GM19328 (cell line): Measurements from ENCODE around the gene PLCD1.
"Not testable (repeated sequence)": the region's sequence is repeated elsewhere in the genome, so short reads cannot be mapped to it uniquely, and the experiment has no call there.

Experiments
- ATAC-seq: cut with Tn5 transposase; IDR thresholded peaks from one replicate; pipeline ENCODE4 v1.9.1; 2021; ENCODE audit warnings: mild to moderate bottlenecking, moderate library complexity; ENCODE audit not compliant: unreplicated experiment

The PLCD1 gene

DNA sequence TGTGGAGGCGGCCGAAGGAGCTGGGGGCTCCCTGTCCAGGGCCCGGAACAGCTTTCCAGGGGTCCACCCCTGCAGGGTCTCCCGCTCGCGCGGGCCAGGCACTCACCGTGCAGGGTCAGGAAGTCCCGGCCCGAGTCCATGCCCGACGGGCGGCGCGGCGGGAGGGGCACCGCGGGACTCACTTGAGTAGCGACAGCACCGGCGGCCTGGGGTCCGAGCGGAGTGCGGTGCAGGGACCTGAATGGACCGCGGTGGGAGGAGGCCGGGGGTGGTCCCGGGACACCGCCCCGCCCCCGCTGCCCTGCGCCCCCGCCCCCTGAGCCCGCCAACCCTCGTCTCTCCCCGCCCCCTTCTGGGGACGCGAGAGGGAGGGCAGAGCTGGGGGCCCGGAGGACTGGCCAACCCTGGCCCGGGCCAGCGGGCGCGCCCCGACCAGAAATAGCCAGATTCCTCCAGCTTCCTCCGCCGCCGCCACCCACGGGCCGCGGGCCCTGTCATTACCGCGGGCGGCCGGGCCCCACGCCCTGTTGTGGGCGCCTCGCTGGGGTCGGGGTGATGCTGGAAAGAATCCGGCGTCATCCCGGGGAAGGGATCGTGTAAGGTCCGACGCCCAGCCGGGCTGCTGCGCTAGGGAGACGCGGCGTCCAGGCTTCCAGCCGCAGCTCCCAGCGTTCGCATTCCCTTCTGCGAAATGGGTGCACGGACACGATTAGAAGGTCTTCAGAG lies at the start of gene PLCD1:
Gene PLCD1 (minus strand): TSS at position 243 of the 726 bp plus-strand sequence. CDS start 103 bp downstream, at position 140.
- no peak for ATAC-seq

DNA sequence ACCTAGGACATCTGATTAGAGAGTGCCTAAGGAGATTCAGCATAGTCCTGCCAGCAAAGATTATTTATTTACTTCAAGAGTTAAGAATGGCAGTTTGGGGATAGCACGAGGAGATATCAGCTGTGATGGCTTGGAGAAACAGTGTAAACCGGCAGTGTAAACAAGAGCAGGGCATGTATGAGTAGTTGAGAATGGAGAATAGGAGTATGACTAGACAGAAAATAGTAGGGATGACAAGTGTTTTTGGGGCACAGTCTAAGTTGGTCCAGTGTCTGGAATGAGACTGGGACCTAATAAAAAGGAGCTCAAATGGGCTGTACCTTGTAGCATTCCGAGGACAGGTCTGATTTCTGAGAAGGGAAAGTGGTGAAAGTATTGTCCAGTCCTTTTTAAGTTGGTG lies 47.6 kb upstream of the PLCD1 start:
- not testable (repeated sequence) for ATAC-seq

DNA sequence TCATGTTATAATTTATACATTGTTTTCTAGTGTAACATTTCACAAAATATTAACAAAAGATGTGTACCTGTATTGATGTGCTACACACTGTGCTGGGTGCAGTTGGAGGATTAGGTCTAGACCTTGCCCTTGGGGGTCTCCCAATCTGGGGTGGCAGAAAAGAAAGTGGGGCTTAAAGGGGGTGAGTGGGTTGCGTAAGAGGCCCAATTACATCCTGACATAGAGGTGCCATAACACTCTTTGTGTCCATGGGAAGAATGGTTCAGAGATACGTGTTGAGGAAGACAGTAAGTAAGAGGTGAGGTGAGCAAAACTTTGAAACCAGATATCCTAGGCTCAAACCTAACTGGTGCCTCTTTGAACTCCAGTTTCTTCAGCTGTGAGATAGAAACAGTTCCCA lies 40.6 kb upstream of the PLCD1 start:
- ATAC-seq: no peak

DNA sequence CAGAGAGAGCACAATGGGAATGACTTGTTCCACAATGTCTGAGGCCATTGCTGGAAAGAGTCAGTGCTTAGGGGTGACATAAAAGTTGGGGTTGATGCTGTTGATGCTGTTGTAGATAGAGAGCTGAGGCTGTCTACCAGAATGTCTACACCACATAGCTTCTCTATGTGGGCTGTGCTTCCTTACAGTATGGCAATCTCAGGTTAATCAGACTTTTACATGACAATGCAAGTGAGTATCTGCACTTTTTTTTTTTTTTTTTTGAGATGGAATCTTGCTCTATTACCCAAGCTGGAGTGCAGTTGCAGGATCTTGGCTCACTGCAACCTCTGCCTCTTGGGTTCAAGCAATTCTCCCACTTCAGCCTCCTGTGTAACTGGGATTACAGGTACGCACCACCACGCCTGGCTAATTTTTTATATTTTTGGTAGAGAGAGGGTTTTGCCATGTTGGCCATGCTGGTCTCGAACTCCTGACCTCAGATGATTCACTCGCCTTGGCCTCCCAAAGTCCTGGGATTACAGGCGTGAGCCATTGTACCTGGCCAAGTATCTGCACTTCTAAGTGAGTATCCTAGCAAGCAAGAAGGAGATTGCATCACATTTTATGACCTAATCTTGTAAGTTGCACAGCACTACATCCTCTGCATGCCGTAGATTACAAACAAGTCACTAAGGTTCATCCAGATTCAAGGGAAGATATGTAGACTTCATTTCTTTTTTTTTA lies 38.2 kb upstream of the PLCD1 start:
- ATAC-seq: no peak

DNA sequence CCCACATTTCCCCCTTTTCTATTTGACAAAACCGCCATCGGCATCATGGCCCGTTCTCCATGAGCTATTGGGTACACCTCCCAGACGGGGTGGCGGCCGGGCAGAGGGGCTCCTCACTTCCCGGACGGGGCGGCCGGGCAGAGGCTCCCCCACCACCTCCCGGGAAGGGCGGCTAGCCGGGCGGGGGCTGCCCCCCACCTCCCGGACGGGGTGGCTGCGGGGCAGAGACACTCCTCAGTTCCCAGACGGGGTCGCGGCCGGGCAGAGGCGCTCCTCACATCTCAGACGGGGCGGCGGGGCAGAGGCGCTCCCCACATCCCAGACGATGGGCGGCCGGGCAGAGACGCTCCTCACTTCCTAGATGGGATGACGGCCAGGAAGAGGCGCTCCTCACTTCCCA lies 35.0 kb upstream of the PLCD1 start:
- not testable (repeated sequence) for ATAC-seq

DNA sequence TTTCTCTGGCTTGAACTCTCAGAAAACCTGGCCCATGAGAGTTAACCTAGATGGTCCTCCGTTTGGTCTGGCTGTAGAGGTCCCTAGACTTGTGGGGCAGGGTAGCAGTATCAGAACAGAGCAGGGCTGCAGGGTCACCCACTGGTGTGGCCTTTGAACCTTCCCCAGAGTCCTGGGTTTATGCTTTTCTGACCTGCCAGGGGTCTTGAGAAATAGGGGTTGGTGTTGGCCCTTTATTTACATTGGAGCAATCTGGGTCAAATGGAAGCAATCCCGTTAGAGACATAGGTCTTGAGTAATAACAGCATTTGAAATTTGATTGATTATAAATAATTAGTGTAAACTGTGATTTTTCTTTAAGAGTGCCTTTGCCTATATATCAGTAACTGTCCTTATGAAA lies 33.4 kb upstream of the PLCD1 start:
- ATAC-seq: no peak

DNA sequence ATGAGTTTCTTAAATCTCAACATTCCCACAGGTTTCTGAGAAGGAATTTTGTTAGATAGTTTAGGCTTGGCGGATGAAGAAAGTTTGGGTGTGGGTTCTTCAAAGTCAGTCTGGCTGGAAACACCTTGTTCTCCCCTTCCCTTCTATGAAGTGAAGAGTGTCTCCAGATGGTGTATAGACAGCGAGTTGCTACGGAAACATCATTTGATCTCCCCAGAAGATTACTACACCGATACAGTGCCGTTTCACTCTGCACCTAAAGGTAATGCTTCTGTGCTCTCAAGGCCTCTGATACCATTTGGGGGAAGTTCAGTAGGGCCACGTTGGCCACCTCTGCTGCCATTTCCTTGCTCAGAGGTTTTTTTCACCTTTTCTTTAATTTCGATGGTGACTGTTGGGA lies 30.1 kb upstream of the PLCD1 start:
- ATAC-seq: no peak

DNA sequence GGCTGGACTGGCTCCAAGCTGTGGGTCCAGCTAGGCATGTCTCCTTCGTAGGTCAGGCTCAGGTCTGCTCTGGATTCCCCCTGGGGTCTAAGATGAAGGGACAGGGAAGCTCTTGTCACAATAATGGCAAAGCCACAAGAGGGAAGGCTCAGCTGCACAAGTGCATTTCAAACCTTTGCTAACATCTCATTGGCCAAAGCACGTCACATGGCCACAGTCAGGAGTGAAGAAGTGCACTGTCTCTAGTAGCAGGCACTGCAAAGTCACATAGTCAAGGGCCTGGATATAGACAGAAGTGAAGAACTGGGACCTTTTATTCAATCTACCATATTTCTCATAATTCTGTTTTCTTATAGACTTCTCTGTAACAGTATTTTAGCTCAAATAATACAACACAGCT lies 29.7 kb upstream of the PLCD1 start:
- ATAC-seq: no peak

DNA sequence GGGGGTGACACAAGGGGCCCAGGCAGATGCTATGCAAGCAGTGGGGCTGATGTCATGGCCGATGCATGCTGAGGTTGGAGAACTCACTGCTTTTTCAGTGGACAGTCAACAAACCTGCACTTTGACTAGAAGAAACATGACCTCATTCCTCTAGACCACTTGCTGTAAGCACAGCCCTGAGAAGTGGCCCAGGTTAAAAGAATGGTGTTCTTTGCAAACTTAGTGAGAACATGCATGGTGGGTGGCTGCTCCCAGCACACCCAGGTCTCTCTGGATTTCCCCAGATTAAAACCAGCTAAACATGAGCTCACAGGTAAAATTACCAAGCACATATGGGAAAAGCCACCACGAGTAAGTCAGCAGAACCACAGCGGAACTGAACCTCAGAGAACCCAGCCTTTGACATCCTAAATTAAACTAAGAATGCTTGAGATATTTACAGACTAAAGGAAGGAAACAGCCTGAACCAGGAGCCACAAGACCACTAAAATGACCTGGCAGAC lies 25.1 kb upstream of the PLCD1 start:
- ATAC-seq: no peak

DNA sequence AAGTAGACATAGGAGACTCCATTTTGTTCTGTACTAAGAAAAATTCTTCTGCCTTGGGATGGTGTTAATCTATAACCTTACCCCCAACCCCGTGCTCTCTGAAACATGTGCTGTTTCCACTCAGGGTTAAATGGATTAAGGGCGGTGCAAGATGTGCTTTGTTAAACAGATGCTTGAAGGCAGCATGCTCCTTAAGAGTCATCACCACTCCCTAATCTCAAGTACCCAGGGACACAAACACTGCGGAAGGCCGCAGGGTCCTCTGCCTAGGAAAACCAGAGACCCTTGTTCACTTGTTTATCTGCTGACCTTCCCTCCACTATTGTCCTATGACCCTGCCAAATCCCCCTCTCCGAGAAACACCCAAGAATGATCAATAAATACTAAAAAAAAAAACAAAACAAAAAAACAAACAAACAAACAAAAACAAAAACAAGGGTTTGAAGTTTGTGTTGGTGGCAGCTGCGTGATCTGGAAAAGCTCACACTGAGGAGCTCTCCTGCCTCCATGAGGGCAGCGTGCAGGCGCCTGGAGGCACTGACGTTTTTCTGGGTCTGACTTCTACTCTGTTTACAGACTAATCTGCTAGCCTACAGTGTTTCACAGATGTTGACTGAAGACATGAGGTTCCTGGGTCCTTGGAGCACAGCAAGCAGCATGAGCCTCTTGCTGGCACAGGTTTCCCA lies 24.5 kb upstream of the PLCD1 start:
- ATAC-seq: not testable (repeated sequence)

DNA sequence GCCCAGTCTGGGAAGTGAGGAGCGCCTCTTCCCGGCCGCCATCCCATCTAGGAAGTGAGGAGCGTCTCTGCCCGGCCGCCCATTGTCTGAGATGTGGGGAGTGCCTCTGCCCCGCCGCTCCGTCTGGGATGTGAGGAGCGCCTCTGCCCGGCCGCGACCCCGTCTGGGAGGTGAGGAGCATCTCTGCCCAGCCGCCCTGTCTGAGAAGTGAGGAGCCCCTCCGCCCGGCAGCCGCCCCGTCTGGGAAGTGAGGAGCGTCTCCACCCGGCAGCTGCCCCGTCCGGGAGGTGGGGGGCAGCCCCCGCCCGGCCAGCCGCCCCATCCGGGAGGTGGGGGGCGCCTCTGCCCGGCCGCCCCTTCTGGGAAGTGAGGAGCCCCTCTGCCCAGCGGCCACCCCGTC lies 23.8 kb upstream of the PLCD1 start:
- ATAC-seq: not testable (repeated sequence)

DNA sequence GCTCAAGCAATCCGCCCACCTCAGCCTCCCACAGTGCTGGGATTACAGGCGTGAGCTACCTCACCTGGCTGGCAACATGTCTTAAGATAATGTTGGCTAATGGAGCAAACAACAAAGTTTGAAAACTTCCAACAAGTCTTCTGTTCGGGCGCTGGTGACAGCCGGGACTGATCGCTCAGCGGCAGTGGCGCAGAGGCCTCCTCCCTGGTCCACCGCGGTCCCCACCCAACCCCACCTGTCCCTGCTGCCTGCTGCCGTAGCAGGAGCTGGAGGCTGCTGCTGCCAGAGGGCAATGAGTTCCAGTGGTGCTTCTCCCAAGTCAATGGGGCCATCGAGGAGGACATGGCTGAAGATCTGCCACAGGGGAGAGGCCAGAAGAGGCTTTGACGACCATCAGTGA lies 21.7 kb upstream of the PLCD1 start:
- no peak for ATAC-seq

DNA sequence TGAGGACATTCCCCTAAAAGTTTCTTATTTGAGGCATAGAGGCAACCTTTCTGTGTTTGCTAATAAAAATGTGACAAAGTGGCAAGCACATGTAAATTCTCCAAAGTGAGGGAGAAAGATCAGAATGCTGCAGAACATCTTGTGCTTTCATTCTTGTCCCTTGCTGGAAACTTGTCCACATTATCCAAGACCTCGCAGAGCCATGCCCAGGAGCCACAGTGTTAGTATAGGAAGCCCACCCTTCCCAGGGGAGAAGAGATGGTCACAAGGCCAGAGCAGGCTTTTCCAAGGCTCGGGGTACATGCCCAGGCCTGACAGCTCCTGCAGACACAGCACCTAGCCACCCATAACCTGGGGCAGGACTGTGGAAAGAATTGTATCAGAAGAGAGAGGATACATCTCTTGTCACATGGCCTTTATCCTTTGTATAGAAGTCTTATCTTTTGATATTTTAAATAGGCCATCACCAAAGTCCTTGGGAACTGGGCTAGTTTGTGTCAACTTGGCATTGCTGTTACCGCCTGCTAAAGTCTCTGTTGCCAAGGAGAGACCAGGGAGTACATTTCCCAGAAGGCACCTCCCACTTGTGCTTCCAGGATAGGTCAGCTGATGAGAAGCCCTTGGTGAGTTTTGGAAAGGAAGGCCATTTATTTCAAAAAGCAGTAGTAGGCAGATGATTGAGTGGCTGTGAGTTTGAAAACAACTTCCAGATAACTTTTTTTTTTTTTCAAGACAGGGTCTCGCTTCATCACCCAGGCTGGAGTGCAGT lies 20.1 kb upstream of the PLCD1 start:
- ATAC-seq: no peak

DNA sequence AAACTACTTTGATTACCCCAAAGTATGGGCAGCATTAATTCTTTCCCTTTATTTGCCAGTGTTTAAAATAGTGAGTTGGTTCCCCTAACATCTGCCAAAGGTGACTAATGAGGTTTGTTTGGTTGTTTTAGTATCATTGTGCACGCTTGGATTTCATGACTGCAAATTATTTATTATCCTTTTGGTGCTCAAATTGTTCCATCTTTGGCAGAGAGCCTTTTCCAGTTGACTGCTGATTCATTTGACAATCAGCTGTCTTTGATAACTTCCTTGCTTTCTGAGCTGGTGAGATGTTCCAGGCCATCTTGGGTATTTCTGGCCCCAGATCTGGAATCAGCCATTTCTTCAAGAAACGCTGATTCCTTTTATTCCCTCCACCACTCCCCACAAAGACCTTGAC lies 18.5 kb upstream of the PLCD1 start:
- no peak for ATAC-seq

DNA sequence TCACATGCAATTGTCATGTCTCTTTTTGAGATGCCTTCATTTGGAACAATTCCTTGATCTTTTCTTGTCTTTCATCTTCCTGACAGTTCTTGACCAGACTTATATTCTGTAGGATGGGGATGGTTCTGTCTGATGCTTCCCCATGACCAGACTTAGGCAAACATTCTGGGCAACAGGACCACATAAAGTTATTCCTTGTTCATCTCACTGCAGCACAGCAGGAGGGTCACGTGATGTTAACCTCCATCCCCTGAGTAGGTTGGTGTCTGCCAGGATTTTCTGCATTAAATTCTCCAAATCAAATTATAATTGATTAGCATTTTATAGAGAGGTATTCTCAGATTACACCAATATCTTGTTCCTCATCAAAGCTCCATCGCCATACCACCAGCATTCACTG lies 17.4 kb upstream of the PLCD1 start:
- no peak for ATAC-seq

DNA sequence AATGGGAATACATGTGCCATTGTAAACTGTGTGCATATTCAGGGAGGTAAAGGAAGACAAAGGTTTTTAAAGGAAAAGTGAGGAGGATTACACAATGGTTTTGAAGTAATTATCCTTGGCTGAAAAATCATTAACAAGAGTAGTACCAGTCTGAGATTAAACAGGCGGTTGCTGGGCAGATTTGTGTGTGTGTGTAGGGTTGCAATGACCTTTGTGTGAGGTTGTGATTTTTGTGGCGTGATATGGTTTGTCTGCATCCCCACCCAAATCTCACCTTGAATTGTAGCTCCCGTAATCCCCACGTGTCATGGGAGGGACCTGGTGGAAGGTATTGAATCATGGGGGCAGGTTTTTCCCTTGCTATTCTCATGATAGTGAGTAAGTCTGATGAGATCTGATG lies 16.6 kb upstream of the PLCD1 start:
- no peak for ATAC-seq

DNA sequence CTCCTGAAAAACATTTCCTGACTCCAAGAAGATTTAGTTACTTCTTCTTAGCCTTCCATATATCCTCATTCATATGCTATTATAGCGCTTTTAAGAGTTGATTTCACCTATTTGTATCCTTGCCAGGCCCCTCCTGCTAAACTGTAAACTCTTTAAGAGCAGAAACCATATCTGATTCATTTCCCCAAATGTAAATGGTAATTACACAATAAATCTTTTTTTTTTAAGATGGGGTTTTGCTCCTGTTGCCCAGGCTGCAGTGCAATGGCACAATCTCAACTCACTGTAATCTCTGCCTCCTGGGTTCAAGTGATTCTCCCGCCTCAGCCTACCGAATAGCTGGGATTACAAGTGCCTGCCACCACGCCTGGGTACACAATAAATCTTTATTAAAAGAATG lies 14.0 kb upstream of the PLCD1 start:
- no peak for ATAC-seq

DNA sequence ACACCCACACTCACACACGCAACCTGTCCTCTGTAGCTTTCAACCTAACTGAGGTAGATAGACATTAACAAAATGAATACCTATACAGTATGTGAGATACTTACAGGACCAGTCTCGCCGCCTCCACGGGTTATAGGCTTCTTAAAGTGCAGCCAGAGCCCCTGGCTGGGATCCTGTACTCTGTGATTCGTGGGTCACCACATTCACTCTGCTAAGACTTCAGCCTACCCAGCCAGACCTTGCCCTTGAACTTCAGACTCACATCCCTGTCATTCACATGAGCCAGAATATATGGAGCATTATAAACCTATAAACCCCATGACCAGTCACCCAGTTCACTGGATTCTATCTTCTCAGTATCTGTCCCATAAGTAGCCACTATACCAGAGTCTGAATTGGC lies 11.0 kb upstream of the PLCD1 start:
- no peak for ATAC-seq

DNA sequence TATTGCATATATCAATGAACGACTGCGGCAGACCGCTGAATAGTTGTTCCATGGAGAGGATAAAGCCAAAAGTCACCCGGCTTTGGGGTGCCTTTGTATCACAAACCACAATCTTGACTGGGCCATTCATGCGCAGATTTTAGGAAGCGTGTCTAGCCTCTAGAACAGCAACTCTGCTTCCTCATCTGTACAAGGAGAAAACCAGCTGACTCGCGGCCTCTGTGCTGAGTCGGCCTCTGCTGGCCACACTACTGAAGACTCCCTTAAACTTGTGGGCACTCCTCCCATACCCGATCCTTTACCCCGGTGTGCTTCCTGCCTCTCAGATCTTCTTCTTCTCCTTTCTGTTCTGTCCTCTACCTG lies 10.4 kb upstream of the PLCD1 start:
- peak; percentile 28 for ATAC-seq

DNA sequence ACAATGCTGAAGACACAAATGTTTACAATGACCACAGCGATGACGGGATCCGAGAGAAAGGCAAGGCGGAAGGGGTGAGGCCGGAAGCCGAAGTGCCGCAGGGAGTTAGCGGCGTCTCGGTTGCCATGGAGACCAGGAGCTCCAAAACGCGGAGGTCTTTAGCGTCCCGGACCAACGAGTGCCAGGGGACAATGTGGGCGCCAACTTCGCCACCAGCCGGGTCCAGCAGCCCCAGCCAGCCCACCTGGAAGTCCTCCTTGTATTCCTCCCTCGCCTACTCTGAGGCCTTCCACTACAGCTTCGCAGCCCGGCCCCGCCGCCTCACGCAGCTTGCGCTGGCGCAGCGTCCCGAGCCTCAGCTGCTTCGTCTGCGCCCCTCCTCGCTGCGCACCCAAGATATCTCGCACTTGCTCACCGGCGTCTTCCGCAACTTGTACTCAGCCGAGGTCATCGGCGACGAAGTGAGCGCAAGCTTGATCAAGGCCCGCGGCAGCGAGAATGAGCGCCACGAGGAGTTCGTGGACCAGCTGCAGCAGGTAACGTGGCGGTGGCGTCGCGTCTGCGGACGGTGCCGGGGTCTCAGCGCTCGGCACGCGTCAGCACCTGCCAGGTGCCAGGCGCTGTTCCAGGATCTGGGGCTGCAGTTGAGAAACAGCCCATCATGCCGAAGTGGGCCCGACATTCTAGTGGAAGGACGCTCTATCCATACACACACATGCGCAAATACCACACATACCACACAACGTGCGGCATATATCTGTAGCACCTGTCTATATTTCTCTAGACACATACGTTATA lies 9.9 kb upstream of the PLCD1 start, which contains the start of gene DLEC1:
Gene DLEC1 (plus strand): TSS at position 108 of the 798 bp plus-strand sequence. CDS start 18 bp downstream, at position 126.
- peak; percentile 84 for ATAC-seq
